ENCODE measurements around the gene SORCS3.

SORCS3 gene

DNA sequence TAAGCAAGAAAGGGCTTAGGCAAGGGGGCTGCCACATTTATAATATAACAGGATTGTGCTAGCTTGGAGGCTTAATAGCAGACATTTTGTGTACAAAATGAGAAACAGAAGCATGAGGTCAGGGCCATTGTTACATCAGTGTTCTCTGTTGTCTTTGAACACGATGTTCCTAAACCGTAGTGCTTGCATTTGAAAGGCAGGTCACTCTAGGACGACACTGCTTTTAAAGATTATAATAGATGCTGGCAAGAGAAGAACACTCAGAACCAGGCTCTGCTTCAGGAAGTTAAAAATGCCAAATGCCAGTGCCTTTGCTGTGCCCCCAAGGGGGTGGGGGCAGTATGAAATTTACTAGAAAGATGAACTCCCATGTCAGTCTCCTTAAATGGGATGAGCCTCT, 91.1 kb downstream of the SORCS3 start:
- H3K4me1 ChIP-seq (ENCODE audit: insufficient read depth, low read length, poor library complexity, severe bottlenecking), result no peaks in the 10 kb centered on the region
- H3K9ac ChIP-seq (ENCODE audit: low read depth, low read length, poor library complexity, severe bottlenecking), result no peak overlapping the region
- no peaks in the 10 kb centered on the region for H3K36me3 ChIP-seq (ENCODE audit: insufficient read depth, low read length)
- H3K9me2 ChIP-seq (replicated peaks; ENCODE audit: low read depth, low read length), result no peaks in the 10 kb centered on the region
- TF ChIP-seq EZH2phosphoT487 (IDR thresholded peaks at IDR 0.05; ENCODE audit: borderline replicate concordance), result no peak
- TF ChIP-seq, protein P1, sequence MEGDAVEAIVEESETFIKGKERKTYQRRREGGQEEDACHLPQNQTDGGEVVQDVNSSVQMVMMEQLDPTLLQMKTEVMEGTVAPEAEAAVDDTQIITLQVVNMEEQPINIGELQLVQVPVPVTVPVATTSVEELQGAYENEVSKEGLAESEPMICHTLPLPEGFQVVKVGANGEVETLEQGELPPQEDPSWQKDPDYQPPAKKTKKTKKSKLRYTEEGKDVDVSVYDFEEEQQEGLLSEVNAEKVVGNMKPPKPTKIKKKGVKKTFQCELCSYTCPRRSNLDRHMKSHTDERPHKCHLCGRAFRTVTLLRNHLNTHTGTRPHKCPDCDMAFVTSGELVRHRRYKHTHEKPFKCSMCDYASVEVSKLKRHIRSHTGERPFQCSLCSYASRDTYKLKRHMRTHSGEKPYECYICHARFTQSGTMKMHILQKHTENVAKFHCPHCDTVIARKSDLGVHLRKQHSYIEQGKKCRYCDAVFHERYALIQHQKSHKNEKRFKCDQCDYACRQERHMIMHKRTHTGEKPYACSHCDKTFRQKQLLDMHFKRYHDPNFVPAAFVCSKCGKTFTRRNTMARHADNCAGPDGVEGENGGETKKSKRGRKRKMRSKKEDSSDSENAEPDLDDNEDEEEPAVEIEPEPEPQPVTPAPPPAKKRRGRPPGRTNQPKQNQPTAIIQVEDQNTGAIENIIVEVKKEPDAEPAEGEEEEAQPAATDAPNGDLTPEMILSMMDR (conservative IDR thresholded peaks at IDR 0.05; ENCODE audit: low read length), result no peak
- H3K4me2 ChIP-seq (ENCODE audit: low read depth, low read length, poor library complexity, severe bottlenecking), result no peak overlapping the region
- H4K20me1 ChIP-seq (ENCODE audit: insufficient read depth, low read length, poor library complexity, severe bottlenecking), result no peaks in the 10 kb centered on the region
- H3K27me3 ChIP-seq (ENCODE audit: insufficient read depth, low read length, poor library complexity, severe bottlenecking), result no peaks in the 10 kb centered on the region
- H3F3A ChIP-seq (ENCODE audit: low read depth), result no peaks in the 10 kb centered on the region
- no peaks in the 10 kb centered on the region for H3K79me2 ChIP-seq (ENCODE audit: insufficient read depth, low read length)
- H2AFZ ChIP-seq (ENCODE audit: low read length), result no peak overlapping the region
- no peak overlapping the region for H3K4me3 ChIP-seq (ENCODE audit: low read length, poor library complexity, severe bottlenecking)
- H3K9me3 ChIP-seq (ENCODE audit: insufficient read depth, low read depth, low read length), result no peaks in the 10 kb centered on the region

DNA sequence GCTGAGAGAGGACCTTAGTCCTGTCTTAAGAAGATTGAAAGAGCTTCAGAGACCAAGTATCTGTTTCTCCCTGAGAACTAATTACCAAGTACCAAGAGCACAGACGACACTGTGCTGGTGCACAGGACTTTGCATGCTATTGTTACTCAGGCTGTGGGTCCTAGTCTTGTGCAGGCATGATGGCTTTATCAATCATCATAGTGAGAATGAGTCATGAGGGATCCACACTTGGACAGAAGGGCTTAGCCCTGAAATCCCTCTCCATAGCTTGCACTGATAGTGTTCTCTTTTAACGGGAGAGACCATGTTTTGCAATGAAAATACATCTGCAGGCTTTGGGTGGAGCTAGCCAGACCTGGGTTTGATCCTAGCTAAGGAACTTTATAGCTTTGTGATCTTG, 93.3 kb downstream of the SORCS3 start:
- TF ChIP-seq, protein P1 (conservative IDR thresholded peaks at IDR 0.05; ENCODE audit: low read length), result no peak
- TF ChIP-seq EZH2phosphoT487 (IDR thresholded peaks at IDR 0.05; ENCODE audit: borderline replicate concordance), result no peak
- H4K20me1 ChIP-seq (ENCODE audit: insufficient read depth, low read length, poor library complexity, severe bottlenecking), result no peaks in the 10 kb centered on the region
- no peaks in the 10 kb centered on the region for H3K9me3 ChIP-seq (ENCODE audit: insufficient read depth, low read depth, low read length)
- H3K79me2 ChIP-seq (ENCODE audit: insufficient read depth, low read length), result no peaks in the 10 kb centered on the region
- no peak overlapping the region for H3K4me3 ChIP-seq (ENCODE audit: low read length, poor library complexity, severe bottlenecking)
- H3K4me2 ChIP-seq (ENCODE audit: low read depth, low read length, poor library complexity, severe bottlenecking), result no peak overlapping the region
- H3K27me3 ChIP-seq (ENCODE audit: insufficient read depth, low read length, poor library complexity, severe bottlenecking), result no peaks in the 10 kb centered on the region
- H3K9ac ChIP-seq (ENCODE audit: low read depth, low read length, poor library complexity, severe bottlenecking), result no peak overlapping the region
- no peaks in the 10 kb centered on the region for H3K36me3 ChIP-seq (ENCODE audit: insufficient read depth, low read length)
- H3K4me1 ChIP-seq (ENCODE audit: insufficient read depth, low read length, poor library complexity, severe bottlenecking), result no peaks in the 10 kb centered on the region
- H2AFZ ChIP-seq (ENCODE audit: low read length), result no peak overlapping the region
- no peaks in the 10 kb centered on the region for H3K9me2 ChIP-seq (replicated peaks; ENCODE audit: low read depth, low read length)
- H3F3A ChIP-seq (ENCODE audit: low read depth), result no peaks in the 10 kb centered on the region

DNA sequence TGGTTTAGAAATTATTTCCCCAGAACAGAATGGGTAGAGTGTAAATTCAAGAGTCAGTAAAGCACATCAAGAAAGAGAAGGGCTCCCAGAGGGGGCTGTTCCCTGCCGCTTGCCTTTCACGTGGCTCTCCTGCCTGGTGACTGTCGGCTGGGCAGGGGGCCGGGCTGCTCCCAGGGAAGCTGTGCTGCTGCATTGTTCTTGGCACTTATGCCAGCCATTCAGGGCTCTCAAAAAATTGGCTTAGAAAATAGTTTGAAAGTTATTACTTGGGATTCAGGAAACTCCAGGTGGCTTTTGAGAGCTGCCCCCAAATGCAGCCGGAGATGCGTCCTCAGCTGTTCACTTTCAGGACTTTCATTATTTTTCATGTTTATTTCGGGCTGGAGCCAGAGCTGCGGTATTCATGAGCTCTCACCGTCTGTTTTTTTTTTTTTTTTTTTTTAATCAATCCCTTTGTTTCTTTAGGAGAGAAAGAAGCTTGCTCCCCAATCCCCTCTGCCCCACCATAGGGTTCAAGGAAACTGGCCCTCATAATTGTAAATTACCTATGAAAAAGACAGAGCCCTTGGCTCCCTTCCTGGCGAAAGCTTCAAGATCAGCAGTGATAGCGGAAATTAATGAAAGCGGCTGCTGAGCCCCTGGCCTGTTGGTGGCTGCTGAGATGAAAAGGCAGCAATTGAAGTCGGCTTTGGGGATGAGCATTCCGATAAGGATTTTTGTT, 94.1 kb downstream of the SORCS3 start:
- Histone ChIP-seq H3K36me3 (ENCODE audit: insufficient read depth, low read length) (no peaks in the 10 kb centered on the region), H3K9me3 (ENCODE audit: insufficient read depth, low read depth, low read length) (no peaks in the 10 kb centered on the region), H3K4me1 (ENCODE audit: insufficient read depth, low read length, poor library complexity, severe bottlenecking) (no peaks in the 10 kb centered on the region), H3F3A (ENCODE audit: low read depth) (no peaks in the 10 kb centered on the region), H3K79me2 (ENCODE audit: insufficient read depth, low read length) (no peaks in the 10 kb centered on the region), H3K9ac (ENCODE audit: low read depth, low read length, poor library complexity, severe bottlenecking) (no peak overlapping the region), H3K9me2 (replicated peaks; ENCODE audit: low read depth, low read length) (no peaks in the 10 kb centered on the region), H2AFZ (ENCODE audit: low read length) (no peak overlapping the region), H3K4me2 (ENCODE audit: low read depth, low read length, poor library complexity, severe bottlenecking) (no peak overlapping the region), H3K27me3 (ENCODE audit: insufficient read depth, low read length, poor library complexity, severe bottlenecking) (no peaks in the 10 kb centered on the region), H4K20me1 (ENCODE audit: insufficient read depth, low read length, poor library complexity, severe bottlenecking) (no peaks in the 10 kb centered on the region), H3K4me3 (ENCODE audit: low read length, poor library complexity, severe bottlenecking) (no peak overlapping the region)
- TF ChIP-seq EZH2phosphoT487 (IDR thresholded peaks at IDR 0.05; ENCODE audit: borderline replicate concordance), result no peak
- TF ChIP-seq, protein P1 (conservative IDR thresholded peaks at IDR 0.05; ENCODE audit: low read length), result no peak

All from Loucy (cell line).